K562 (cell line): ENCODE measurements around the gene TTC28. TPM values are rescaled to one million over a fixed set of nuclear protein-coding genes. Genes with fewer than 3 reads are reported as not detected.

ENCODE experiments used
- ATAC-seq: fragments of 200-7000 bp; cut with Tn5 transposase; 3 replicates; pipeline ENCODE4 v1.9.1; 2020; ENCODE audit warnings: moderate library complexity
- BruUV-seq: library from RNA; stranded (reverse); fragments of 400-500 nt; replicated peaks from 2 replicates; lab custom pipeline; 2021; lab: Mats Ljungman, UMichigan
- CTCF ChIA-PET: fragments of 300-600 bp; formaldehyde crosslinking; extraction: SDS; loops from one replicate; lab custom pipeline; 2021; ENCODE audit warnings: low intra/inter-chr PET ratio; lab: Yijun Ruan, JAX
- POLR2A ChIA-PET: fragments of 300-600, 350-650 bp; sonication (Branson Sonifier 250); formaldehyde crosslinking; extraction: SDS; loops from one replicate; lab custom pipeline; 2021; ENCODE audit warnings: antibody characterized with exemption, inconsistent platforms; lab: Yijun Ruan, JAX
- DNase-seq, 4 experiments: peaks; one replicate each; pipeline versions ENCODE4 v3.0.0 to v3.0.0-alpha.2; 2011 to 2018; ENCODE audit warnings: low spot score in 3 of 4, mixed read lengths in 3 of 4; ENCODE audit errors: extremely low read depth in 1 of 4
- FAIRE-seq: peaks from 2 replicates; lab custom pipeline; 2011; peaks lifted over from hg19 to GRCh38; lab: Jason Lieb, UNC
- H2AFZ ChIP-seq: 2 replicates; pipeline ENCODE4 v1.6.0; 2011; ENCODE audit warnings: low read depth, low read length, control low read depth, inconsistent platforms
- H3K27ac ChIP-seq: fragments of 200-600 bp; 3 replicates; pipeline ENCODE4 v1.8.0; 2011; ENCODE audit warnings: low read depth, mild to moderate bottlenecking, control low read depth, inconsistent platforms, low read length, moderate library complexity, mixed read lengths; ENCODE audit errors: extremely low read depth
- H3K27me3 ChIP-seq, 2 experiments: fragments of 300-600 bp in 1 of 2; 2 replicates in 1 of 2; 3 replicates in 1 of 2; pipeline versions ENCODE4 v1.6.0 to v1.8.0; 2011; ENCODE audit warnings: inconsistent platforms in 2 of 2, low read length in 2 of 2, mild to moderate bottlenecking in 1 of 2, mixed read lengths in 1 of 2, moderate library complexity in 1 of 2; ENCODE audit not compliant: control insufficient read depth in 2 of 2, insufficient read depth in 2 of 2
- H3K36me3 ChIP-seq: fragments of 300-600 bp; 3 replicates; pipeline ENCODE4 v1.8.0; 2011; ENCODE audit warnings: mild to moderate bottlenecking, low read length, inconsistent platforms; ENCODE audit not compliant: control insufficient read depth, insufficient read depth
- H3K4me1 ChIP-seq, 2 experiments: fragments of 200-600 bp in 1 of 2; replicated peaks in 1 of 2; 2 replicates in 1 of 2; 3 replicates in 1 of 2; pipeline versions ENCODE4 v1.5.1 to v1.8.0; 2011; ENCODE audit warnings: inconsistent platforms in 2 of 2, low read length in 2 of 2, mild to moderate bottlenecking in 1 of 2, mixed read lengths in 1 of 2, moderate library complexity in 1 of 2; ENCODE audit not compliant: control insufficient read depth in 2 of 2, insufficient read depth in 2 of 2
- H3K4me2 ChIP-seq: 2 replicates; pipeline ENCODE4 v1.6.1; 2011; ENCODE audit warnings: low read length, control low read depth, inconsistent platforms, mixed read lengths; ENCODE audit not compliant: insufficient read depth
- H3K4me3 ChIP-seq: fragments of 200-600 bp; sonication (generic), shearing (Covaris generic); 2 replicates; pipeline ENCODE4 v1.5.1; 2016; ENCODE audit warnings: control low read depth, inconsistent platforms
- H3K79me2 ChIP-seq: fragments of 200-600 bp; 3 replicates; pipeline ENCODE4 v1.8.0; 2011; ENCODE audit warnings: low read length, inconsistent platforms; ENCODE audit not compliant: control insufficient read depth, insufficient read depth
- H3K9ac ChIP-seq, 2 experiments: 2 replicates each; pipeline versions ENCODE4 v1.6.0 to v1.6.1; 2011; ENCODE audit warnings: low read depth in 2 of 2, low read length in 2 of 2, control low read depth in 1 of 2, inconsistent platforms in 1 of 2, mild to moderate bottlenecking in 1 of 2, mixed read lengths in 1 of 2; ENCODE audit not compliant: insufficient read depth in 1 of 2
- H3K9me1 ChIP-seq: one replicate; pipeline ENCODE4 v1.6.0; 2011; ENCODE audit warnings: inconsistent platforms, mild to moderate bottlenecking, low read length, moderate library complexity; ENCODE audit not compliant: control insufficient read depth, insufficient read depth
- H3K9me3 ChIP-seq: replicated peaks from 2 replicates; pipeline ENCODE4 v1.5.1; 2011; ENCODE audit warnings: low read depth, low read length, inconsistent platforms; ENCODE audit not compliant: control insufficient read depth, insufficient read depth
- H4K20me1 ChIP-seq: replicated peaks from 2 replicates; pipeline ENCODE4 v1.6.1; 2011; ENCODE audit warnings: low read length, inconsistent platforms, mixed read lengths; ENCODE audit not compliant: control insufficient read depth, insufficient read depth
- CBX1 ChIP-seq: sonication (generic); IDR thresholded peaks from 2 replicates; pipeline ENCODE4 v1.6.1; 2016; ENCODE audit warnings: antibody characterized with exemption, low read depth, mild to moderate bottlenecking
- CTCFL ChIP-seq: IDR thresholded peaks from 2 replicates; pipeline ENCODE4 v1.6.1; 2011; ENCODE audit warnings: borderline replicate concordance, low read depth, mild to moderate bottlenecking, moderate library complexity, low read length; ENCODE audit not compliant: insufficient read depth, poor library complexity, severe bottlenecking
- FOXO4 ChIP-seq: fragments of 450-650 bp; formaldehyde crosslinking; IDR thresholded peaks from 2 replicates; pipeline ENCODE4 v1.4.0; 2020; ENCODE audit warnings: mild to moderate bottlenecking, moderate library complexity
- ZBTB9 ChIP-seq: fragments of 450-650 bp; formaldehyde crosslinking; IDR thresholded peaks from 2 replicates; pipeline ENCODE4 v1.4.0; 2020; ENCODE audit warnings: mild to moderate bottlenecking, moderate library complexity
- ZNF224 ChIP-seq: sonication (generic); formaldehyde crosslinking; IDR thresholded peaks from 2 replicates; pipeline ENCODE4 v1.8.0; 2022; ENCODE audit warnings: mild to moderate bottlenecking, missing genetic modification reagents
- WGBS: fragments of 100-300 bp; shearing (Covaris generic); methylation state at CpG from one replicate; pipeline ENCODE4 v1.1.6; 2016; ENCODE audit warnings: low coverage, mixed read lengths; ENCODE audit not compliant: insufficient coverage; ENCODE audit errors: missing lambda C conversion rate; 5-methylcytosine and 5-hydroxymethylcytosine counted together
- in situ Hi-C: fragments of 300-500 bp; cut with MboI; formaldehyde crosslinking; loops from 4 replicates; pipeline ENCODE4 v1.15.0; 2018; ENCODE audit warnings: inconsistent platforms, mixed read lengths
- intact Hi-C: fragments of 100-400 bp; cut with micrococcal nuclease; formaldehyde crosslinking; loops from 2 replicates; pipeline ENCODE4 v1.14.2; 2022
- polyA plus RNA-seq, 8 experiments: library from polyadenylated mRNA; depleted of rRNA in 4 of 8; stranded (reverse) in 5 of 8; unstranded in 3 of 8; fragments of >200 nt; fragmentation: Nextera tagmentation in 2 of 8; fragmentation: Illumina TruSeq in 1 of 8; extraction: Ambion mirVana in 2 of 8; extraction: Trizol in 1 of 8; gene quantifications; 2 replicates each; pipeline versions ENCODE4 v1.2.1 to v1.2.3, GENCODE V29; 2011 to 2014; ENCODE audit warnings: inconsistent platforms in 1 of 8, missing spikeins in 1 of 8
- total RNA-seq, 7 experiments: library from RNA; depleted of rRNA in 6 of 7; stranded (reverse); fragments of >200 nt in 6 of 7; fragmentation: Illumina TruSeq in 2 of 7; extraction: Trizol in 2 of 7; gene quantifications; 2 replicates each; pipeline versions ENCODE4 v1.2.1 to v1.2.3, GENCODE V29; 2011 to 2021; ENCODE audit warnings: low replicate concordance in 1 of 7

The TTC28 gene
- total and polyA plus RNA-seq, 9 of the 15 experiments (the other 6 are each of a cell fraction or from before 2014, with no cell fraction given), result 0.22 to 10.7 (median 3.1) TPM

GRCh38 chr22:27947448-27947847, 732.2 kb downstream of the TTC28 start:
- no TSS peak for BruUV-seq

More at GRCh38 chr22:27947448-27947847, 732.2 kb downstream of the TTC28 start:
- no peaks in the 10 kb centered on the region for H3K9me3 ChIP-seq
- ChIA-PET POLR2A (no interaction called here), CTCF (no interaction called here)
- intact Hi-C loops (no loop called here), in situ Hi-C loops (no loop called here)
- TF ChIP-seq ZNF224 (no peak), CBX1 (no peak), CTCFL (no peak), FOXO4 (CRISPR knock-in tag) (no peak), ZBTB9 (no peak)
- H3K4me2 ChIP-seq, result no peak overlapping the region
- H3K4me3 ChIP-seq, result no peak overlapping the region
- H3K27ac ChIP-seq, result no peak overlapping the region
- no peaks in the 10 kb centered on the region for H3K36me3 ChIP-seq
- no peaks in the 10 kb centered on the region for H4K20me1 ChIP-seq
- no peak for ATAC-seq
- H3K27me3 ChIP-seq, result no peaks in the 10 kb centered on the region
- no peaks in the 10 kb centered on the region for H3K9me1 ChIP-seq
- no peaks in the 10 kb centered on the region for H3K79me2 ChIP-seq
- H2AFZ ChIP-seq, result no peak overlapping the region
- no peak for FAIRE-seq
- peaks cover 0 to 5% of the 10 kb centered on the region in 2 experiments; a peak in 2 of 5 replicates for H3K4me1 ChIP-seq
- no peak for DNase-seq
- H3K9ac ChIP-seq, result no peak overlapping the region
- 73% methylated on average over 4 of the region's 4 CpGs for WGBS
